ENCODE results near the gene GRIN2A.

The GRIN2A gene

GRCh38 chr16:10085078-10085798 lies 97.0 kb downstream of the GRIN2A start:
- no peak for DNase-seq (ENCODE audit: low spot score)

DNA sequence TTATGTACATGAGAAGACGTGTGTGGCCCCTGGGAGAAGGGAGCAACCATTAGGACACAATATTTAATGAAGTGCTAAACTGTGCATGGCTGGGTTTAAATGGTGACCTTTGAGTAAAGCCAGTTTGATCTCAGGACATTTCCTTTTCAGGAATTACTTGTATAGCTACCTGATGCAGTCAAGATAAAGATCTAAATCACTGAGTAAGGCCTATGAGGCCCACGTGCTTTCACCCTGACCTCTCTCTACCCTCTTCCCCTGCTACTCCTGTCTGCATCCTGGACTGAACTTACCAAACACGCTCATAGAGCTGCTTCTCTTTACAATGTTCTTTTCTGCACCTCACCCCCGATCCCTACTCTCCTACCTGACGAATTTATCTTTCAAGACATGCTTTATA lies 98.9 kb downstream of the GRIN2A start:
- DNase-seq (ENCODE audit: low spot score): no peak

DNA sequence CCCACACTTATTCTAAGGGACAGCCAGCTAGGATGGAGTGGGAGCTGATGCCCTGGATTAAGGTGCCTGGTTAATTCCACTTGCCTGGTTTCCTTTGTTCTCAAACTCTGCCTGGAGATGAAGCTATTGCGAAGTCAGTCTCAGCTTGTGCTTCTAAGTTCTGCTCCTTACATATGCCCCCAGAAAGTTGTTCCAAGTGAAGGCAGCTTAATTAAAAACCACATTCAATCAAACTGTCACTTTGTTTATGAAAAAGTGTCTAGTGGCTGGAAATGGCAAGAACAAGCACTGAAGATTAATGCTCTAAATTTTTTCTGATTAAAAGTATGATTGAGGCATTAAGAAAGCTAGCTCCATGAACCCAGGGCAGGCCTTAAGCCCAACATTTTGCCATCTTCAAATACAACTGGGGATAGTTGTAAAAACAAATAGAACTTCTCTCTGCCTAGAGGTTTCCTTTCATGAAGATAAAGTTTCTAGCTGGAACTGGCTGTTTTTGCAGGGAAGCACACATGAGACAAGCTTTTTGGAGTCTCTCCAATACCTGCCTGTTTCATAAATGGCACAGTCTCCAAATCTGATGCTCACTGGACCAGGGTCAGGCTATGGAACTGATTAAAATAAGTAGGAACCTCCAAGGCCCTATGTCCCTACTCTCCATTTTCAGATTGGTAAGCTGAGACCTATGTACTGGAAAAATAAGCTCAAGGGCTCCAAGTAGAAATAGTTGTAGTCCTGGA lies 100.9 kb downstream of the GRIN2A start:
- no peak for DNase-seq (ENCODE audit: low spot score)

GRCh38 chr16:10080051-10080772 lies 102.0 kb downstream of the GRIN2A start:
- no peak for DNase-seq (ENCODE audit: low spot score)

DNA sequence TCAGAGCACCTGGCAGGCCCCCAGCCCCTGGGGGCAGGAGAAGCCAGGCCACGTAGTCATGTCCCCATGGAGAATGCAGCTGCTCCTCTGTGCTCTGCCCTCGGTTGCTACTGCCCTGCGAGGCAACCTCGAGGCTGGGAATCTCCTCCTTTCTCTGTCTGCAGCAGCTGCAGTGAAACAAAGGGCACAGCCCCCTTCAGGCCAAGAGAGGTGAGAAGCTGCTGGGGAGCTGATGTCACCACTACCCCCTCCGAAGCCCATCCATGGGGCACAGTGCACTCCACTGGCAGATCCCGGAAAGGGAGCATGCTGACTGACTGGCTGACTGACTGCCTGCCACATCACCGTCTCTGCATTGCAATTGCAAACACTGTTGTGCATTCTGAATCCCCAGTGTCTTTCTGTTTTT lies 103.7 kb downstream of the GRIN2A start:
- DNase-seq (ENCODE audit: low spot score): no peak

DNA sequence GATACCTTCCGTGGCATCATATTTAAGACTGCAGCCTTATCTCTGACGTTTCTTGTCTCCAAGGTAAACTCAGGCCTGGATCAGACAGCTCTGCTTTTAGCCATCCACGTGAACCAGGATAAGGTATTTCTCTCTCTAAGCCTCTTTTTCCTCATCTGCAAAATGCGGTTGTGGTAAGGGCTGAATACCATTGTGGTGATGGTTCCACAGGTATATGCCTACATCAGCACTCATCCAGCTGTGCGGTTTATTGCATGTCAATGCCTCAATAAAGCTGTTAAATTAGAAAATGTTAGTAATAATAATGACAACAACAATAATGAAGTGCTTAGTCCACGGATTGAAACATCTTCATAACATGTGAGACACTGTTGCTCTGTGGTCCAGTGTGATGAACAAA lies 104.4 kb downstream of the GRIN2A start:
- DNase-seq (ENCODE audit: low spot score): no peak

DNA sequence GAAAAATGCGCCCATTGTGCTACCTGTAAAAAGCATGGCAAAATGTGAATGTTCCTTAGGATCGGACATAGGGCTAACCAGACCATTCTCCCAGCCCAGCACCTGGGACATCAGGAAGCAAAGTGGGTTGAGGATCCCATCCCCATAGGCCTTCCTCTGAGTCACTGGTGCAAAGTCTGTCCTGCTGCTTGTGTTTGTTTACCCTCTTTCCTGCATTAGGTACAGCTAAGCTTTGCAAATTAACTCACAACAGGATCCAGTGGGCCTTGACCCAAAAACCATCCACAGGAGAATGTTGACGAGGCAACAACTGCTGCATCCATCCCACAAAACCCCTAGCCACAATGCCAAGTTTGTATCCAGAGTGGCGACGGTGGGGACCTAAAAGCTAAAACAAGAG lies 106.2 kb downstream of the GRIN2A start:
- DNase-seq (ENCODE audit: low spot score): no peak

- no peak for DNase-seq (ENCODE audit: low spot score)
These were observed 111.6 kb downstream of the GRIN2A start for GRCh38 chr16:10070591-10070990.

GRCh38 chr16:10069374-10069773 lies 112.9 kb downstream of the GRIN2A start:
- DNase-seq (ENCODE audit: low spot score): no peak

DNA sequence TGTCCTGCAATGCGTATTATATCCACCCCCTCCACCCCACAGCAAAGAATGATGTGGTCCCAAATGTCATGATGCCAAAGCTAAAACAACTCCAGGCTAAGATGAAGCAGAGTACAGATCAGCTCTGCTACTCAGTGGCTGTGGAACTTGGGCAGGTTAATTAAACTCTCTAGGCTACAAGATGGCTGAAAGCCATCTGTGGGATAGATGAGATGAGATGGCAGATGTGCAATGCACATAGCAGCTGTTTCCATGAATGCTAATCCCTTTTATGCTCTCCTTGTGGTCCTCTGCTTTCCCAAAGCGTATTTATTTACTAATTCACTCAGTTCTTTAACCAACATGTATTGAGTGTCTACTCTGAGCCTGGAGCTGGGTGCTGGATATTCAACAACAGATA lies 114.4 kb downstream of the GRIN2A start:
- no peak for DNase-seq (ENCODE audit: low spot score)

GRCh38 chr16:10067406-10067805 lies 114.8 kb downstream of the GRIN2A start:
- no peak for DNase-seq (ENCODE audit: low spot score)

GRCh38 chr16:10065019-10065418 lies 117.2 kb downstream of the GRIN2A start:
- no peak for DNase-seq (ENCODE audit: low spot score)

DNA sequence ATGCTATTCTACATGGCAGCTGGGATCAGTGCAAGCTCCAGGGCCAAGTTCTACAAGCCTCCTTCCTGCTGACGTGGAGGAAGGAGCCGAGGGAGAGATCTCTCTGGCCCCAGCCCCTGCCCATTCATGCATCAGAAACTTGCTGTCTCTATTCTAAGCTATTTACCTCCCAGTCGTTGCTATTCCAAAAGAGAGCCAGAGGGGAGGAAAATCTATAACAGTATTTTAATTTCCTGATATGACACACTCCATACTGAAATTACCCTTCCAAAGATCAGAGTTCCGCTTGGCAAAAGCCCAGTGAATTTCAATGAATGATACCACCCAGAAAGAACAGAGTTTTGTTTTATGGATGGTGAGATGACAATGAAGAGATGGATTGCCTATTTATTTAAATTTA lies 133.4 kb downstream of the GRIN2A start:
- DNase-seq (ENCODE audit: low spot score): no peak

DNA sequence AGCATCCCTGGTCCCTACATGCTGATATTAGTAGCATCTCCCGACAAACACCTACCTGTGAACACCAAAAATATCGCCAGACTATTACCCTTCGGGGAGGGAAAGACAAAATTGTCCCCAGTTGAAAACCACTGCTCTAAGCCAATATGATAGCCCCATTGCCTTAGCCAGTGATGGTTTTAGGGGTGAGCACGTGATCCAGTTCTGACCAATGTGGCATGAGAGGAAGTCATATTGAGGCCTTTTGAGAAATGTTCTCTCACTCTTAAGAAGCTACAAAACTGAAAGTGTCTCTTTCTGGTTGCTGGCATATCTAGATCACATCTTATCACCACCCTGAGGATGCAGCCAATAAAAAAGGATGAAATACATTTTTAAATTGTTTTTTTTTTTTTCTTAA lies 136.3 kb downstream of the GRIN2A start:
- DNase-seq (ENCODE audit: low spot score): no peak

GRCh38 chr16:10045291-10045775 lies 136.9 kb downstream of the GRIN2A start:
- no peak for DNase-seq (ENCODE audit: low spot score)

- DNase-seq (ENCODE audit: low spot score): no peak
These were observed 141.8 kb downstream of the GRIN2A start for GRCh38 chr16:10040136-10041080.

- DNase-seq (ENCODE audit: low spot score): no peak
These were observed 142.8 kb downstream of the GRIN2A start for GRCh38 chr16:10039220-10040096.

GRCh38 chr16:10037751-10038150 lies 144.5 kb downstream of the GRIN2A start:
- no peak for DNase-seq (ENCODE audit: low spot score)

DNA sequence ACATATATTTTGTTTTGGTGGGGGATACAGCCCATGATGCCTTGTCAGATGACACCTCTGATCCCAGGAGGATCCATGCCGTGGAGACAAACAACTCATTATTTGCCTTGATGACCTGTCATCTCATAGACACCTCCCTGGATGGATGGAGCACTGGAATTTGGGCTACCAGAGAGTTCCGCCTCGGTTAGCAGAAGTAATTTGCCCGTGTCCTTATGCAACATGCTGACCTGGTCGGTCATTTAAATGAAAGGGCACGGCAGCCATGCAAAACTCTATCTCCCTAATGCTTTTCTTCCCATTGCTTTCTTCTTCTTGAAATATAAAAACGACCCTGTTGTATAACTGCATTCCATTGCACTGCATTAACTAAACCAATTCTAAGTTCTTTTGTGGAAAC lies 145.3 kb downstream of the GRIN2A start:
- DNase-seq (ENCODE audit: low spot score): no peak

- no peak for DNase-seq (ENCODE audit: low spot score)
These were observed 148.7 kb downstream of the GRIN2A start for GRCh38 chr16:10033556-10033955.

- no peak for DNase-seq (ENCODE audit: low spot score)
These were observed 150.3 kb downstream of the GRIN2A start for GRCh38 chr16:10031955-10032354.
